SK-N-SH treated with all-trans-retinoic acid at 6 μM for 48 hours (cell line): ENCODE results near the gene FNIP1.
"Not testable (repeated sequence)": the region's sequence is repeated elsewhere in the genome, so short reads cannot be mapped to it uniquely, and the experiment has no call there.

Experiments used
- ATAC-seq: fragments of 200-7000 bp; cut with Tn5 transposase; 3 replicates; pipeline ENCODE4 v1.9.1; 2020; ENCODE audit warnings: mild to moderate bottlenecking, moderate library complexity
- BACH2 ChIP-seq: fragments of 250-450 bp; sonication (Bioruptor Pico); IDR thresholded peaks from 2 replicates; pipeline ENCODE4 v1.9.0; 2021; ENCODE audit warnings: mild to moderate bottlenecking, borderline replicate concordance
- CREB5 ChIP-seq: fragments of 250-450 bp; sonication (Bioruptor Pico); IDR thresholded peaks from 2 replicates; pipeline ENCODE4 v1.5.1; 2020; ENCODE audit warnings: low read depth, mild to moderate bottlenecking, moderate library complexity
- CSDC2 ChIP-seq: fragments of 250-450 bp; sonication (Bioruptor Pico); IDR thresholded peaks from 2 replicates; pipeline ENCODE4 v1.5.0; 2020; ENCODE audit warnings: mild to moderate bottlenecking, moderate library complexity
- CSRNP3 ChIP-seq: fragments of 250-450 bp; sonication (Bioruptor Pico); IDR thresholded peaks from 2 replicates; pipeline ENCODE4 v1.5.1; 2021; ENCODE audit warnings: mild to moderate bottlenecking, moderate library complexity
- ISL1 ChIP-seq: fragments of 250-450 bp; sonication (Bioruptor Pico); IDR thresholded peaks from 2 replicates; pipeline ENCODE4 v2.1.2; 2022; ENCODE audit warnings: mild to moderate bottlenecking, moderate library complexity
- OSR1 ChIP-seq: fragments of 250-450 bp; sonication (Bioruptor Pico); IDR thresholded peaks from 2 replicates; pipeline ENCODE4 v1.8.0; 2022; ENCODE audit warnings: moderate library complexity, mild to moderate bottlenecking, inconsistent platforms
- PATZ1 ChIP-seq: fragments of 250-450 bp; sonication (Bioruptor Pico); IDR thresholded peaks from 2 replicates; pipeline ENCODE4 v1.8.0; 2020; ENCODE audit warnings: mild to moderate bottlenecking, moderate library complexity, borderline replicate concordance
- POU6F1 ChIP-seq: fragments of 250-450 bp; sonication (Bioruptor Pico); IDR thresholded peaks from 2 replicates; pipeline ENCODE4 v1.8.0; 2021; ENCODE audit warnings: low read depth, mild to moderate bottlenecking, moderate library complexity, borderline replicate concordance
- PPARA ChIP-seq: fragments of 250-450 bp; sonication (Bioruptor Pico); IDR thresholded peaks from 2 replicates; pipeline ENCODE4 v1.5.0; 2020; ENCODE audit warnings: mild to moderate bottlenecking, borderline replicate concordance
- RARB ChIP-seq: fragments of 250-450 bp; sonication (Bioruptor Pico); IDR thresholded peaks from 2 replicates; pipeline ENCODE4 v1.8.0; 2021; ENCODE audit warnings: mild to moderate bottlenecking, moderate library complexity
- TCF4 ChIP-seq: fragments of 250-450 bp; sonication (Bioruptor Pico); IDR thresholded peaks from 2 replicates; pipeline ENCODE4 v1.8.0; 2021; ENCODE audit warnings: mild to moderate bottlenecking, moderate library complexity, borderline replicate concordance
- TOX ChIP-seq: fragments of 250-450 bp; sonication (Bioruptor Pico); IDR thresholded peaks from 2 replicates; pipeline ENCODE4 v1.8.0; 2021; ENCODE audit warnings: mild to moderate bottlenecking, moderate library complexity, borderline replicate concordance
- TSHZ2 ChIP-seq: fragments of 250-450 bp; sonication (Bioruptor Pico); IDR thresholded peaks from 2 replicates; pipeline ENCODE4 v1.5.0; 2020; ENCODE audit warnings: mild to moderate bottlenecking, moderate library complexity
- ZC3H10 ChIP-seq: fragments of 250-450 bp; sonication (Bioruptor Pico); IDR thresholded peaks from 2 replicates; pipeline ENCODE4 v1.5.1; 2021; ENCODE audit warnings: mild to moderate bottlenecking, moderate library complexity
- ZFP3 ChIP-seq: fragments of 250-450 bp; sonication (Bioruptor Pico); IDR thresholded peaks from 2 replicates; pipeline ENCODE4 v1.5.0; 2020; ENCODE audit warnings: mild to moderate bottlenecking, moderate library complexity
- ZFP30 ChIP-seq: fragments of 450-650 bp; formaldehyde crosslinking; IDR thresholded peaks from 2 replicates; pipeline ENCODE4 v1.5.0; 2022; ENCODE audit warnings: mild to moderate bottlenecking, moderate library complexity
- ZNF565 ChIP-seq: fragments of 450-650 bp; formaldehyde crosslinking; conservative IDR thresholded peaks from 2 replicates; pipeline ENCODE4 v1.5.0; 2020; ENCODE audit warnings: low read depth, mild to moderate bottlenecking, moderate library complexity
- ZNF70 ChIP-seq: fragments of 450-650 bp; formaldehyde crosslinking; IDR thresholded peaks from 2 replicates; pipeline ENCODE4 v1.5.0; 2020; ENCODE audit warnings: mild to moderate bottlenecking, moderate library complexity
- ZNF8 ChIP-seq: fragments of 450-650 bp; formaldehyde crosslinking; IDR thresholded peaks from 2 replicates; pipeline ENCODE4 v1.5.0; 2020; ENCODE audit warnings: mild to moderate bottlenecking, moderate library complexity

FNIP1 gene

GRCh38 chr5:131595088-131596033 lies 201.5 kb downstream of the FNIP1 start (continued):
- TF ChIP-seq POU6F1 (CRISPR knock-in tag) (no peak), ZNF565 (CRISPR knock-in tag) (no peak), ZFP30 (CRISPR knock-in tag) (no peak), TSHZ2 (CRISPR knock-in tag) (no peak)

GRCh38 chr5:131593921-131594320 lies 202.9 kb downstream of the FNIP1 start:
- no peak for ATAC-seq
- TF ChIP-seq ISL1 (CRISPR knock-in tag) (no peak), ZFP3 (CRISPR knock-in tag) (no peak), ZNF70 (CRISPR knock-in tag) (no peak), POU6F1 (CRISPR knock-in tag) (no peak), RARB (CRISPR knock-in tag) (no peak), PPARA (no peak), ZNF8 (CRISPR knock-in tag) (no peak), TCF4 (CRISPR knock-in tag) (no peak), TOX (CRISPR knock-in tag) (no peak), BACH2 (CRISPR knock-in tag) (no peak), OSR1 (CRISPR knock-in tag) (no peak), CSRNP3 (CRISPR knock-in tag) (no peak), CREB5 (no peak), TSHZ2 (CRISPR knock-in tag) (no peak), CSDC2 (CRISPR knock-in tag) (no peak), PATZ1 (CRISPR knock-in tag) (no peak), ZC3H10 (CRISPR knock-in tag) (no peak)

GRCh38 chr5:131593436-131593835 lies 203.4 kb downstream of the FNIP1 start:
- not testable (repeated sequence) for ATAC-seq
